ENCODE data around the gene ZC3H8.

ZC3H8 gene

DNA sequence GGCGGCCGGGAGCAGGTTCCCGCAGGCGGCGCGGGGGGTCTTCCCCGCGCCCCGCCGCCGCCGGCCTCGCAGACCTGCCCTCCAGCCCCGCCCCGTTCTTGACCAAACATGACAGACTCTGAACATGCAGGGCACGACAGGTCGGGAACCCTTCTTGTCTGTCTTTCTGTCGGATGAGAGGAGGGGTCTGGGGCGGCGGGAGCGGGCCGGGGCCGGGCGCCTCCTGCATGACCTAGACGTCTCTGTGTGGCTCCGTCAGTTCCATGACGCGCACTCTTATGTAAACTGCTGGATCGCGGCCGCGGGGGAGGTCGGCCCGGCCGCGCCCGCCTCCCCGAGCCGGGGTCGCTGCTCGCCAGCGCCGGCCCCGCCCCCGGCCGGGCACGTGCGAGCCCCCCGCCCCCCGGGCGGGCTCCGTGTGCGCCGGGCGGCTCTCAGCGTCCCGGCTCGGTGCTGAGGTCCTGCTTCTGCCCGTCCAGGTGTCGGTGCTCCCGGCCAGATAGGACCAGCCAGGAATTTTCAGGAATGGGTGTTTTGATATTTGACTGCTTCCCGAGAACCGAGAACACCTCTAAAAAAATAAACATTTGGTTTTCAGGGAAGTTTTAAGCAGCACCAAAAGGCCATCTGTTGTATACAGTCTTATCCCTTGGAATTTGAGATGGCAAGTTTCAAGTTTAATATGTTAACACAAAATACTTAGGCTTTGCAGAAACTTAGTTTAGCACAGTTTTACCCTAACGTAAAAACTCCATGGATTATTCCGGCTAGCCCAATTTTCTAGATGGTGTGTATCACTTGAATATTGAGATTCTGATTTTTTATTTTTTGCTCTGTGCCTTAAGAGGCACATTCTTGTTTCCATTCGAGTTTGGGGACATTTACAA is 21.3 kb upstream of the ZC3H8 start:
- no peak for DNase-seq (ENCODE audit: extremely low read depth, low read depth)
- H3K4me3 ChIP-seq (replicated peaks; ENCODE audit: low read depth, low read length) = peak overlapping the region; percentile 91
- TF ChIP-seq, protein P1, sequence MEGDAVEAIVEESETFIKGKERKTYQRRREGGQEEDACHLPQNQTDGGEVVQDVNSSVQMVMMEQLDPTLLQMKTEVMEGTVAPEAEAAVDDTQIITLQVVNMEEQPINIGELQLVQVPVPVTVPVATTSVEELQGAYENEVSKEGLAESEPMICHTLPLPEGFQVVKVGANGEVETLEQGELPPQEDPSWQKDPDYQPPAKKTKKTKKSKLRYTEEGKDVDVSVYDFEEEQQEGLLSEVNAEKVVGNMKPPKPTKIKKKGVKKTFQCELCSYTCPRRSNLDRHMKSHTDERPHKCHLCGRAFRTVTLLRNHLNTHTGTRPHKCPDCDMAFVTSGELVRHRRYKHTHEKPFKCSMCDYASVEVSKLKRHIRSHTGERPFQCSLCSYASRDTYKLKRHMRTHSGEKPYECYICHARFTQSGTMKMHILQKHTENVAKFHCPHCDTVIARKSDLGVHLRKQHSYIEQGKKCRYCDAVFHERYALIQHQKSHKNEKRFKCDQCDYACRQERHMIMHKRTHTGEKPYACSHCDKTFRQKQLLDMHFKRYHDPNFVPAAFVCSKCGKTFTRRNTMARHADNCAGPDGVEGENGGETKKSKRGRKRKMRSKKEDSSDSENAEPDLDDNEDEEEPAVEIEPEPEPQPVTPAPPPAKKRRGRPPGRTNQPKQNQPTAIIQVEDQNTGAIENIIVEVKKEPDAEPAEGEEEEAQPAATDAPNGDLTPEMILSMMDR (IDR thresholded peaks at IDR 0.05; ENCODE audit: low read depth, low read length, missing control alignments) = no peak

DNA sequence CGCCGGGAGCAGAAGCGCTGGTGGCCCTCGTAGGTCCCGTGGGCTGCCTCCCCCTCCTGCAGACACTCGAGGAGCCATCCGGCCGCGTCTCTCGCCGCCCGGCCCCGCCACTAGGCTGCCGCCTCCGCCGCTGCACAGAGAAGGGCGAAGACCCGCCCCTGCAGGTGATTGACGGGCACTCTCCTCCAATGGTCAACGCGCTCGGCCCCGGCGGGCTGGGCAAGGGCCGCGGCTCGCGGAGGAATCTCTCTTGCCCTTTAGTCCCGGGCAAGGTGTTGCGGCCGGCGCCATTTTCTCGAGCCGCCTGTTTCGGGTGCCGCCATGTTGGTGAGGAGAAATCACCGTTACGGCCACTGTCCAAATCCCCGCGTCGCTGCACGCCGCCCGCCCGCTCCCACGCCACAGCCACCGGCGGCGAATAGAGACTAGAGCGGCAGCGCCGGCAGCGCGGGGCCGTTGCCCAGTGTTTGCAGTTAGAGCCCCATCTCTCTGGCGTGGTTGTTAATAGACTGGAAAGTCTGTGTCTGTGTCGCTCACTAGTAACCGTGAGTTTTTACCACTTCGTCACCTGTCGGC is 20.6 kb upstream of the ZC3H8 start, which contains the start of gene ZC3H6:
TSS of gene ZC3H6 (plus strand) at position 287 of the 576 bp plus-strand sequence. CDS start 398 bp downstream, outside the sequence.
- peak; percentile 89 for DNase-seq (ENCODE audit: extremely low read depth, low read depth)
- peak within 1 kb of the TSS; percentile 91 for H3K4me3 ChIP-seq (replicated peaks; ENCODE audit: low read depth, low read length)
- TF ChIP-seq, protein P1 (IDR thresholded peaks at IDR 0.05; ENCODE audit: low read depth, low read length, missing control alignments) = no peak

DNA sequence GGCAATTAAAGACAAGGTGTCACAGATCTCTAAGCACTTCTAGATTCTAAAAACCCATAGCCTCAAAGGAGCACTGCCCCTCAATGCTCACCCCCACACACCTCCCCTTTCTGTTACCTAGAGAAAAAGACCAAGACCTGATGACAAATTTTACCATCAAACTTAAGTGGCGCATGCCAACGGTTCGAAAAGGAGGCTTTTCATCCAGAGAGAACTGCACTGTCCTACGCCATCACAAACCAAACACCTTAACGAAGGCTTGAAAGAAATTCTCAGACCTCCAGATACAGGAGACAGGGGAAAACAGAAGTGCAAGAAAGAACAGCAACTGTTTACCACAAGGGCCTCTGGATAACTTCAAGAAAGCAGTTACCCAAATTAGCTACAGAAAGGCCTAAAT is 18.5 kb upstream of the ZC3H8 start:
- no peak overlapping the region for H3K4me3 ChIP-seq (replicated peaks; ENCODE audit: low read depth, low read length)
- TF ChIP-seq, protein P1 (IDR thresholded peaks at IDR 0.05; ENCODE audit: low read depth, low read length, missing control alignments) = no peak
- no peak for DNase-seq (ENCODE audit: extremely low read depth, low read depth)

DNA sequence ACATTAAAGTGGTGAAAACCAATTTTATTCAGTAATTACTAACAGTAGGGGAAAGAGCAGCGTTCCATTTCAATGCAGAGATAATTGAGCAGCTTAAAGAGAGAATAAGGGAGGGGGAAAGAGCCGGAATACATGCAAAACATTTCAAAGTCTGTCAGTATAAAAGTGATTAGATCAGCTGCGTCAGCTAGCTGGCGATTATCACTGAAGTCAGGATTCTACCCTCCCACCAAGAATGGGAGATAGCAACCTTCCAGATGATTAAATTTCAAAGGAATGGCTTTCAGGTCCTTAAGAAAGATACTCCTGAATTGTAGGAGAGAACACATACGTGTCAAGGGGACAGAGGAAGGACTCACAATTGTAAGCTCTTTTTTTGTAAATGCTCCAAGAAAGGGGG is 17.8 kb upstream of the ZC3H8 start:
- TF ChIP-seq, protein P1 (IDR thresholded peaks at IDR 0.05; ENCODE audit: low read depth, low read length, missing control alignments) = no peak
- no peak for DNase-seq (ENCODE audit: extremely low read depth, low read depth)
- no peak overlapping the region for H3K4me3 ChIP-seq (replicated peaks; ENCODE audit: low read depth, low read length)

DNA sequence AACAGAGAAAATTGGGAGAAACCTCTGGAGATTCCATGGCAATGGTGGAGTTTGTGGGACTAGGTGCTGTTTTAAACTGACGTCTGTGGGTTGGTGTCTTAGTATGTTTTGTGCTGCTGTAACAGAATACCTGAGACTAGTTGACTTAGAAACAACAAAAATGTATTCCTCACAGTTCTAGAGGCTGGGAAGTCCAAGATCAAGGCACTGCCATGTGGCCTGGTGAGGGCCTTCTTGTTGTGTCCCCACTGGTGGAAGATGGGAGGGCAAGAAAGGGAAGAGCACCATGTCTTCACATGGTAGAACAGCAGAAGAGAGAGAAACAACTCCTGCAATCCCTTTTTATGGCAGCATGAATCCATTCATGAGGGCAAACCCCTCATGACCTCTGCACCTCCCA is 13.7 kb upstream of the ZC3H8 start:
- DNase-seq (ENCODE audit: extremely low read depth, low read depth) = no peak
- H3K4me3 ChIP-seq (replicated peaks; ENCODE audit: low read depth, low read length) = no peak overlapping the region
- TF ChIP-seq, protein P1 (IDR thresholded peaks at IDR 0.05; ENCODE audit: low read depth, low read length, missing control alignments) = no peak

DNA sequence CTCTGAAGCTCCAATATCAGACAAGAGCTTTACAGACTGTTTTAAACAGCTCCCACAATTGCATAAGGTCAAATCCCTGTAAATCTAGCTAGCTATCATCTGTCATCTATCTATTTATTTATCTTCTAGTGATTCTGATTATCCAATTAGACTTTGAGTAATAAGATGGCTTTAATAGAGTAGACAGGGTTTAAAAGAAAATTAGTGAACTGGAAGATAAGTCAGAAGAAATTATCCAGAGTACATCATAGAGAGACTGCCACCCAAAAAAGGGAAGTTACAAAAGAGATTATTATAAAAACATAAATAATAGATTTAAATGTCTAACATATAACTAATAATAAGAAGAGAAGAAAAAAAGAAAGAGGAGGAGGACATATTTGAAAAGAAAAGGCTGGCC is 8.0 kb upstream of the ZC3H8 start:
- DNase-seq (ENCODE audit: extremely low read depth, low read depth) = no peak
- H3K4me3 ChIP-seq (replicated peaks; ENCODE audit: low read depth, low read length) = no peak overlapping the region
- TF ChIP-seq, protein P1 (IDR thresholded peaks at IDR 0.05; ENCODE audit: low read depth, low read length, missing control alignments) = no peak

Measured in HFF-Myc (cell line).